HG02970 (cell line): ENCODE measurements around the gene WDR48.

Source experiments
- ATAC-seq: cut with Tn5 transposase; IDR thresholded peaks from one replicate; pipeline ENCODE4 v1.9.1; 2021; ENCODE audit warnings: mild to moderate bottlenecking, moderate library complexity, moderate number of reproducible peaks; ENCODE audit not compliant: unreplicated experiment, low FRiP score

The WDR48 gene

GRCh38 chr3:39115870-39116269 lies 64.1 kb downstream of the WDR48 start:
- no peak for ATAC-seq

GRCh38 chr3:39118079-39118478 lies 66.3 kb downstream of the WDR48 start:
- ATAC-seq: no peak

GRCh38 chr3:39118931-39119660 lies 67.3 kb downstream of the WDR48 start:
- ATAC-seq: no peak

GRCh38 chr3:39121621-39122020 lies 69.8 kb downstream of the WDR48 start:
- no peak for ATAC-seq

- ATAC-seq: no peak
Measured at GRCh38 chr3:39122813-39123212, 71.0 kb downstream of the WDR48 start.

- ATAC-seq: no peak
Measured at GRCh38 chr3:39124876-39125840, 73.3 kb downstream of the WDR48 start.

GRCh38 chr3:39125841-39126500 lies 74.2 kb downstream of the WDR48 start:
- no peak for ATAC-seq

GRCh38 chr3:39126532-39127071 lies 74.8 kb downstream of the WDR48 start:
- ATAC-seq: no peak

- ATAC-seq: no peak
Measured at GRCh38 chr3:39127269-39127907, 75.6 kb downstream of the WDR48 start.

- no peak for ATAC-seq
Measured at GRCh38 chr3:39127908-39128304, 76.1 kb downstream of the WDR48 start.

GRCh38 chr3:39128951-39129350 lies 77.1 kb downstream of the WDR48 start:
- no peak for ATAC-seq

- ATAC-seq: no peak
Measured at GRCh38 chr3:39130026-39130425, 78.2 kb downstream of the WDR48 start.

GRCh38 chr3:39130693-39131265 lies 79.0 kb downstream of the WDR48 start:
- ATAC-seq: no peak

GRCh38 chr3:39132096-39133092 lies 80.6 kb downstream of the WDR48 start:
- no peak for ATAC-seq

GRCh38 chr3:39133093-39133490 lies 81.3 kb downstream of the WDR48 start:
- no peak for ATAC-seq

- no peak for ATAC-seq
Measured at GRCh38 chr3:39133822-39134221, 82.0 kb downstream of the WDR48 start.

GRCh38 chr3:39134305-39134704 lies 82.5 kb downstream of the WDR48 start:
- ATAC-seq: no peak

GRCh38 chr3:39135170-39135805 lies 83.5 kb downstream of the WDR48 start:
- no peak for ATAC-seq
